GM12874 (cell line): ENCODE data around the gene PTPRN2.

Source experiments
- TF ChIP-seq, protein P1 (sequence below): IDR thresholded peaks from 2 replicates; pipeline ENCODE4 v1.5.1; 2011; ENCODE audit warnings: low read depth, mild to moderate bottlenecking, control low read depth, low read length, moderate library complexity; ENCODE audit not compliant: insufficient read depth

The PTPRN2 gene

DNA sequence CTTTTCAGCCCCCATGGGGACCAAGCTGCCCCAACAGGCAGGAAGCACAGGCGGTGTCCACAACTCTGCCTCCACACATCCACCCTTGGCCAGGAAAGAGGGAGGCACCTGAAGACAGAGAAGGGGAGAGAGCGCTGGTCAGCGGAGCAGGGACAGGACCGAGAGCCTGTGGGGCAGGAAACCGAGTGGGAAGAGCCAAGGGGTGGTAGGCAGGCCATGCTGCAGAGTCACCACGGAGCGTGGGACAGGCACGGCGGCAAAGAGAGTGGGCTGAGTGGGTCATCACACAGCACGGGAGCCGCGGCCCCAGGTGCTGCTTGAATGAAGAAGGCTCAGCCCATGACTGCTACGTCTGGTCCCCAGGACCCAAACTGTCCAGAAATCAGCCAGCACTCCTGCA, 109.8 kb downstream of the PTPRN2 start:
- TF ChIP-seq, protein P1, sequence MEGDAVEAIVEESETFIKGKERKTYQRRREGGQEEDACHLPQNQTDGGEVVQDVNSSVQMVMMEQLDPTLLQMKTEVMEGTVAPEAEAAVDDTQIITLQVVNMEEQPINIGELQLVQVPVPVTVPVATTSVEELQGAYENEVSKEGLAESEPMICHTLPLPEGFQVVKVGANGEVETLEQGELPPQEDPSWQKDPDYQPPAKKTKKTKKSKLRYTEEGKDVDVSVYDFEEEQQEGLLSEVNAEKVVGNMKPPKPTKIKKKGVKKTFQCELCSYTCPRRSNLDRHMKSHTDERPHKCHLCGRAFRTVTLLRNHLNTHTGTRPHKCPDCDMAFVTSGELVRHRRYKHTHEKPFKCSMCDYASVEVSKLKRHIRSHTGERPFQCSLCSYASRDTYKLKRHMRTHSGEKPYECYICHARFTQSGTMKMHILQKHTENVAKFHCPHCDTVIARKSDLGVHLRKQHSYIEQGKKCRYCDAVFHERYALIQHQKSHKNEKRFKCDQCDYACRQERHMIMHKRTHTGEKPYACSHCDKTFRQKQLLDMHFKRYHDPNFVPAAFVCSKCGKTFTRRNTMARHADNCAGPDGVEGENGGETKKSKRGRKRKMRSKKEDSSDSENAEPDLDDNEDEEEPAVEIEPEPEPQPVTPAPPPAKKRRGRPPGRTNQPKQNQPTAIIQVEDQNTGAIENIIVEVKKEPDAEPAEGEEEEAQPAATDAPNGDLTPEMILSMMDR, result no peak

DNA sequence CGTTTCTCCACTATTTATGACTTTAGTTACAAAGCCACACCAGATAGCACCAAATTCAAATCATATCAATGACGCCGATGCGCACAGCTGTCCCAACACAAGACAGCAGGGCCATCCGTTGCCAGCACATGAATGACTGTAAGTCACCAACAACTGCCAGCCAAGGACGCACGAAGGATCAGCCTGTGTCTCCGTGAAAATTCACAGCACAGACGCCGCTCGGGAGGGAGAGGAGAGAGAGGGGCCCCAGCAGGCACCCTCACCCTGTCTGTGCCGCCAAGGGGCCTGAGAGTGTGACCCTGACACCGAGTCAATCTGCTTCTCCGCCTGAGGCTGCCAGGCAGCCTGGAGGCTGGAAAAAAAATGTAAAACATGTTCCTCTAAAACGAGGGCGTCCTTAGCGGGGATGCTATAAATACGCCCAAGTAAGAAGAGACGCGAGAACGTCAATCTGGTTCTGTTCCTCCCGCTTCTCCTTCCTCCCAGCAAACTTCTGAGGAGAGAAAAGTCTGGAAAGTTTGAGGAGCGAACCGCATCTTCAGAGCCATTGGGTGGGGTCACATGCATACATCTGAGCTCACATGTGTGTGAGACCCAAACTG, 111.2 kb downstream of the PTPRN2 start:
- TF ChIP-seq, protein P1, result no peak

DNA sequence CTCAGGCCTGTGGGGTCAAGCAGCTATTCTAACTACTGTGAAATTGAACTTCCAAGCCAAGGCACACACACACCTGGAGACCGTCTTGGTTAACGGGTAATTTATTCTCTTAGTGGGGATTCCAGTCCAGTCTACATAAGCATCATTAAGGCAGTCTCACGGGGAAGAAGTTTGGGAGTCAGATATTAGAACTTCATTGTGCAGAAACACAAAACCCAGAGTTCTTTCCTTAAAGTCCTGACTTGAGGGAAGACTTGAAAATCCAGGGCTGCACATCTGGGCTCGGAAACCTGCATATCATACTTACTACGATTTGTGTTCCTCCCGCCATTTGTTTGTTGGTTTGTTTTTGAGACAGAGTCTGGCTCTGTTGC, 112.0 kb downstream of the PTPRN2 start:
- TF ChIP-seq, protein P1, result no peak

DNA sequence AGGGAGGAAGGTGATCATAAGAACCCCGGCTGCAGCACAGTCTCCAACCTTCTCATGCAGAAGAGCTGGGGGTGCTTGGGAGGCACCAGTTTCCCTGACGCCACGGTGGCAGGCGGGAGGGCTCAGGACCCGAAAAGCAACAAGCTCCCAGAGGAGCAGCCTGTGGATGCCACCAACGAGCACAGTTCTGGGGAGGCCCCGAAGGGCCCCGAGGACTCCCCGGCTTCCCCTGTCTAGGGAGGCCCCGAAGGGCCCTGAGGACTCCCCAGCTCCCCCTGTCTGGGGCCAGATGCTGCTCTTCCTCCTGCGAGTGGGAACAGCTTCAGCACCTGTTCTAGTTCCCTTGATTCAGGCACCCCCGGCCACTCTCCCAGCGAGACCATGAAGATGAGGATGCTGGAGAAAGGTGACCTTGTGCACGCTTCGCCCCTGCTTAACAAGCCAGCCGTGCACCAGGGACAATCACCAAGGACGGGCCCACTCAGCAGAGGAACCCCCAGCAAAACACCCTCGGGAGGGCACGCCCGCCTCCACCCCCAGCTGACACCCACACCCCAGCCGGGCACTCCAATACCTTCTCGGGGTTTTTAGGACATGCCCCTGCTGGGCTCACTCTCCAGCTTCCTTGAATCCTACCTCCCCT, 112.5 kb downstream of the PTPRN2 start:
- TF ChIP-seq, protein P1, result no peak

DNA sequence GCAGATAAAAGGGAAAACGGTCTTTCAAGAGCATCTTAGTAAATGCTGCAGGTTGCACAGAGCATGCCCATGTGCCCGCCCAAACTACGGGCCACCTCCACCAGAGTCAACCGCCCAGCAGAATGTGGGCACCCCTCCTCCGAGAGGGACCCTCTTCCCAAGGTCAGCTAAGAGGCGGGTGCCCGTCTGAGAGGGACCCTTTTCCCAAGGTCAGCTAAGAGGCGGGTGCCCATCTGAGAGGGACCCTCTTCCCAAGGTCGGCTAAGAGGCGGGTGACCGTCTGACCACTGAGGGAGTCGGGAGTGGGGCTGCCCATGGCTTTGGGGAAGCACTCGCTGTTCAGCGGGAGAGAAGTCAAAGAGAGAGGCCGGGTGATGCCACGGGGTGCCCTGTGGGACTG, 113.1 kb downstream of the PTPRN2 start:
- TF ChIP-seq, protein P1, result no peak

DNA sequence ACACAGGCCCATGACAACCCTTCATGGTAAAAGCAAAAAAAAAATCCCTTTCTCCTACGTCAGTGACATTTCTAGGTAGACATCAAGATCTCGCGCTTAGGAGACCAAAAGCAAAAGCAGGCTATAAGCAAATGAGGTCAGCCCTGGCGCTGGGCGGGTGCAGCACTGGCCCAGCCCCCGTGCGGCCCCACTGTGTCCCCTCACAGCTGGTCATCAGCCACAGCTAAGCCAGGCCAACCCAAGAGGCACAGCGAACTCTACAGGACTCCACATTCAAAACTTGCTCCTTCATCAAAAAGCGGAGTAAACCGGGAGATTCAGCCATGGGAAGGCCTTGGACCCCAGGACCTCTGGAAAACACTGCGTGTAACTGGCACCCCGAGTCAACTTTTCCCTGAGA, 113.7 kb downstream of the PTPRN2 start:
- TF ChIP-seq, protein P1, result no peak

DNA sequence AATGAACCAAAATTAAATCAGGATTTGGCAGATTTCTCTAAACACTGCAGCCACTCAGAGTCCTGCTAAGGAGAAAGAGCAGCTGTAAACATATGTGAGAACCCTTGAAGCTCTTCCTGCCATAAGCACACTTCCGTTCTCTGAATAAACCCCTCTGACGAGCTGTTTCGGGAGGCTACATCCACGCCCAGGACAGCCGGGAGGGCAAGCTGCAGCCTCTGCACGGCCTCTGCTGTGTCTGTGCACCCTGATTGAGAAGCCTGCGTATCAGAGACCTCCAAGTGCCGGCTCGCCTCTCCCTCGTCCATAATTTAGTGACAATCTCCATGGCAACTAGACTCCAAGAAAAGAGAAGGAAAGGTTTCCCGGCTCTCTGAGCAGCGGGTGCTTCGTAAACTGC, 114.4 kb downstream of the PTPRN2 start:
- TF ChIP-seq, protein P1, result no peak
